ENCODE data around the gene FGF14.

GRCh38 chr13:101811881-101812280 is 590.0 kb downstream of the FGF14 start:
- no peak for TF ChIP-seq EZH2 (IDR thresholded peaks at IDR 0.05; ENCODE audit: low read length, unreplicated experiment)
- no peak for TF ChIP-seq CTCF (conservative IDR thresholded peaks at IDR 0.05; ENCODE audit: low read depth, low read length)
- no peak for TF ChIP-seq EZH2phosphoT487 (IDR thresholded peaks at IDR 0.05; ENCODE audit: borderline replicate concordance, low read length)

Measured in PC-3 (cell line).